Coronary artery (tissue), 2 donors: ENCODE measurements around the gene KRTAP10-7.
"Not testable (repeated sequence)": the region's sequence is repeated elsewhere in the genome, so short reads cannot be mapped to it uniquely, and the experiment has no call there.

Source experiments
- DNase-seq: peaks from one replicate; pipeline ENCODE4 v3.0.0-alpha.2; 2017; ENCODE audit warnings: low spot score
- H3K27ac ChIP-seq, 2 donors: fragments of 200-600 bp; sonication (generic); one replicate each; pipeline ENCODE4 v1.5.1; 2016 to 2019
- H3K4me3 ChIP-seq: fragments of 200-600 bp; sonication (generic); 2 replicates; pipeline ENCODE4 v1.5.1; 2016; ENCODE audit warnings: mild to moderate bottlenecking, moderate library complexity
- TF ChIP-seq, protein P1 (sequence below): fragments of 200-600 bp; sonication (generic); IDR thresholded peaks from one replicate; pipeline ENCODE4 v1.5.1; 2019; ENCODE audit warnings: antibody characterized with exemption

Gene KRTAP10-7

DNA sequence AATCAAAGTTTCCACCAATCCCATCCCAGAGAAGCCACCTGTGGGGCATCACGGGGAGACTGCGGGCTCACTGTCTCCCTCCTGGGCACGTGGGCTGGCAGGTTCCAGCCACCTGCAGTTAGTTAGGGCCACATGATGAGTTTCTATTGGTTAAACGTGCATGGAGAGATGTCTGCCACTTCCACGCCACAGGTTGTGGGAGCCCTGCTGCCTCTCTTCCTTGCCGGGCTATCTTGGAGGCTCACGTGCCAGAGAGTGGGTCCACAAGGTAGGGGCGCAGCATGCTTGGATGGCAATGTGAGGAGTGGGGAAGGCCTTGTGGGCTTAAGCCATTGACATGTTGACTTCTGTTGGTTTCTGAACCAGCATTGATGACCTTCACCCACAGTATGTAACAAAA lies 3.5 kb downstream of the KRTAP10-7 start:
- DNase-seq = no peak
- Histone ChIP-seq H3K4me3 (no peak overlapping the region), H3K27ac (no peak overlapping the region)
- TF ChIP-seq, protein P1, sequence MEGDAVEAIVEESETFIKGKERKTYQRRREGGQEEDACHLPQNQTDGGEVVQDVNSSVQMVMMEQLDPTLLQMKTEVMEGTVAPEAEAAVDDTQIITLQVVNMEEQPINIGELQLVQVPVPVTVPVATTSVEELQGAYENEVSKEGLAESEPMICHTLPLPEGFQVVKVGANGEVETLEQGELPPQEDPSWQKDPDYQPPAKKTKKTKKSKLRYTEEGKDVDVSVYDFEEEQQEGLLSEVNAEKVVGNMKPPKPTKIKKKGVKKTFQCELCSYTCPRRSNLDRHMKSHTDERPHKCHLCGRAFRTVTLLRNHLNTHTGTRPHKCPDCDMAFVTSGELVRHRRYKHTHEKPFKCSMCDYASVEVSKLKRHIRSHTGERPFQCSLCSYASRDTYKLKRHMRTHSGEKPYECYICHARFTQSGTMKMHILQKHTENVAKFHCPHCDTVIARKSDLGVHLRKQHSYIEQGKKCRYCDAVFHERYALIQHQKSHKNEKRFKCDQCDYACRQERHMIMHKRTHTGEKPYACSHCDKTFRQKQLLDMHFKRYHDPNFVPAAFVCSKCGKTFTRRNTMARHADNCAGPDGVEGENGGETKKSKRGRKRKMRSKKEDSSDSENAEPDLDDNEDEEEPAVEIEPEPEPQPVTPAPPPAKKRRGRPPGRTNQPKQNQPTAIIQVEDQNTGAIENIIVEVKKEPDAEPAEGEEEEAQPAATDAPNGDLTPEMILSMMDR = no peak

DNA sequence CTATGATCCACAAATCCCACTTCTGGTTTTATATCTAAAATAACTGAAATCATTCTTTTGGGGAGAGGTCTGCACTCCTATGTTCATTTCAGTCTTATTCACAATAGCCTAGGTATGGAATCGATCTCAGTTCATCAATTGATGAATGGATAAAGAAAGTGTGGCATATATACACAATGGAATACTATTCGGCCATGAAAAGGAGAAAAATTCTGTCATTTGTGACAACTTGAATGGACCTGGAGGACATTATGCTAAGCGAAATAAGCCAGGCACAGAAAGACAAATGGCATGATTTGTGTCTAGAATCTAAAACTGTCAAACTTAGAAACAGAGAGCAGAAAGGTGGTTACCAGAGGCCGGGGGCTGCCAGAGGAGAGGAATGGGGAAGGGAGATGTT lies 6.1 kb downstream of the KRTAP10-7 start:
- DNase-seq = no peak
- no peak overlapping the region for H3K27ac ChIP-seq
- TF ChIP-seq, protein P1 = no peak
- H3K4me3 ChIP-seq = no peak overlapping the region

DNA sequence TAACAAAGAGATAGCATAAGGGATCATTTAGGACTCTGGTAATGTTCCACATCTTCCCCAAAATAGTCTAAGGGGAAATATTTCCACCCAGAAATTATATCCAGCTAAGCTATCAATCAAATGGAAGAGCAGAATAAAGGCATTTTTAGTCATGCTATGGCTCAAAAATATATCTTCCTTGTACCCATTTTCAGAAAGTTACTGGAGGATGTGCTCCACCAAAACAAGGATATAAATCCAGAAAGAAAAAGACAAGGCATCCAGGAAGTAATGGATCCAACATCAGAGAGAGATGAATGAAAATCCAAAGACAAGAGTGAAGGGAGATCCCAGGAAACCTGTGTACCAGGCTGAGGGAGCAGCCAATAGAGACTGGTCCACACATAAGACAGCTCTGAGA lies 8.8 kb downstream of the KRTAP10-7 start:
- no peak for DNase-seq
- Histone ChIP-seq H3K27ac (no peak overlapping the region), H3K4me3 (no peak overlapping the region)
- TF ChIP-seq, protein P1 = no peak

DNA sequence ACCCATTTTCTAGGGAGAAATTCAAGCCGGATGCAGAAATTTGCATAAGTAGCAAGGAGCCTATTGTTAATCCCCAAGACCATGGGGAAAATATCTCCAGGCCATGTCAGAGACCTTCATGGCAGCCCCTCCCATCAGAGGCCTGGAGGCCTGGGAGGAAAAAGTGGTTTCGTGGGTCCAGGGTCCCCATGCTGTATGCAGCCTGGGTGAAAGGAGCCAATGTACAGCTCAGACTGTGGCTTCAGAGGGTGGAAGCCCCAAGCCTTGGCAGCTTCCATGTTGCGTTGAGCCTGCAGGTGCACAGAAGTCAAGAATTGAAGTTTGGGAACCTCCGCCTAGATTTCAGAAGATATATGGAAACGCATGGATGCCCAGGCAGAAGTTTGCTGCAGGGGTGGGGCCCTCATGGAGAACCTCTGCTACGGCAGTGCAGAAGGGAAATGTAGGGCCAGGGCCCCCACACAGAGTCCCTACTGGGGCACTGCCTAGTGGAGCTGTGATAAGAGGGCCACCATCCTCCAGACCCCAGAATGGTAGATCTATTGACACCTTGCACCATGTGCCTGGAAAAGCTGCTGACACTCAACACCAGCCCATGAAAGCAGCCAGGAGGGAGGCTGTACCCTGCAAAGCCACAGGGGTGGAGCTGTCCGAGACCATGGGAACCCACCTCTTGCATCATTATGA lies 9.9 kb downstream of the KRTAP10-7 start:
- H3K4me3 ChIP-seq, H3K27ac ChIP-seq, DNase-seq: not testable (repeated sequence)

DNA sequence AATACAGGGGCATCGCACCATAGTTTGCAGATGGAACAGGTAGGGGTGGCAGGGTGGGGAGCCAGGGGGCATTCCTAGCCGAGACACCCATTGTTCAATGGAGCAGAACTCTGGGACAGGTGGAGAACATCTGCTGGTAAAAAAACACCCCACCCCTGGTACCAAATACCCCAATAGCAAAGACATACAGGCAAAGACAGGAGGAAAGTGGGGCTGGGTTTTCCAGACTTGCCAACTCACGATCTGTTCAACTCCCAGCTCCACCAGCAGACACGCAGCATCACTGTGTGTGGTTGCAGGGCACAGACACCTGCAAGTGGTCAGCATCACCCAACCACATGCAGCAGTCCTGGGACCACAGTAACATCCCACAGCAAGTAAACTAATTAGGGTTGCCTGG lies 11.2 kb downstream of the KRTAP10-7 start:
- H3K27ac ChIP-seq = no peak overlapping the region
- no peak overlapping the region for H3K4me3 ChIP-seq
- TF ChIP-seq, protein P1 = no peak
- DNase-seq = no peak

DNA sequence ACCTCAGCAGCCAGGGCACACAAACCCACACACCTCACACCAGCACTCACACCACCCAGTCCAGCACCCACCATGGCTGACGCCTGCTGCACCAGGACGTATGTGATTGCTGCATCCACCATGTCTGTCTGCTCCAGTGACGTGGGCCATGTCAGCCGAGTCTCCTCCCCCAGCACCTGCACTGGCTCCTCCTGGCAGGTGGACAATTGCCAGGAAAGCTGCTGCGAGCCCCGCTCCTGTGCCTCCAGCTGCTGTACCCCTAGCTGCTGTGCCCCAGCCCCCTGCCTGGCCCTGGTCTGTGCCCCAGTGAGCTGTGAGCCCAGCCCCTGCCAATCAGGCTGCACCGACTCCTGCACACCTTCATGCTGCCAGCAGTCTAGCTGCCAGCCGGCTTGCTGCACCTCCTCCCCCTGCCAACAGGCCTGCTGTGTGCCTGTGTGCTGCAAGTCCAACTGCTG lies 11.7 kb downstream of the KRTAP10-7 start, which contains the start of gene KRTAP10-8:
Gene KRTAP10-8, plus strand, starts transcription at position 51 of the 458 bp plus-strand sequence. Its CDS starts 22 bp downstream, at position 73.
- TF ChIP-seq, protein P1 = no peak
- no peak for DNase-seq
- no peak within 1 kb of the TSS for H3K27ac ChIP-seq
- no peak within 1 kb of the TSS for H3K4me3 ChIP-seq

DNA sequence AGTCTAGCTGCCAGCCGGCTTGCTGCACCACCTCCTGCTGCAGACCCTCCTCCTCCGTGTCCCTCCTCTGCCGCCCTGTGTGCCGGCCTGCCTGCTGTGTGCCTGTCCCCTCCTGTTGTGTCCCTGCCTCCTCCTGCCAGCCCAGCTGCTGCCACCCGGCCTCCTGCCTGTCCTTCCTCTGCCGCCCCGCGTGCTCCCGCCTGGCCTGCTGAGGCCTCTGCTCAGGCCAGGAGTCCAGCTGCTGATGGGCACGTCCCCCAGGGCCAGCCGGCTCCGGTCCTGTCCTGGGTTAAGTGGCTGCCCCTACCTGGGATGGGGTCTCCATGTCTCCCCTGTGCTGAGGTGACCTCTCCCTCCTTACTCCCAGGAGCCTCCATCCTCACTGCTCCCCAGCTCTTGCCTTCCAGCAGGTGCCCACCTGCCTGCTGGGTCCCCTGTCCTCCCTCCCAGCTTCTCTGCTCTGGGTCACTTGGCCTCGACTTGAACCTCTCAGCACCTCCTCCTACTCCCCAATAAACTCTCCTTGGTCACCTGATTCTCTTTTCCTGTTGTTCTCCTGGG lies 12.4 kb downstream of the KRTAP10-7 start:
- DNase-seq = no peak
- TF ChIP-seq, protein P1 = no peak
- H3K27ac ChIP-seq = no peak overlapping the region
- H3K4me3 ChIP-seq = no peak overlapping the region
